NCI-H748 treated with DMSO at 0.1 percent for 48 hours (cell line): ENCODE data around the gene PYGM.

Experiments
- DNase-seq: peaks from one replicate; lab custom pipeline; 2025; lab: John Stamatoyannopoulos, UW

Gene PYGM

DNA sequence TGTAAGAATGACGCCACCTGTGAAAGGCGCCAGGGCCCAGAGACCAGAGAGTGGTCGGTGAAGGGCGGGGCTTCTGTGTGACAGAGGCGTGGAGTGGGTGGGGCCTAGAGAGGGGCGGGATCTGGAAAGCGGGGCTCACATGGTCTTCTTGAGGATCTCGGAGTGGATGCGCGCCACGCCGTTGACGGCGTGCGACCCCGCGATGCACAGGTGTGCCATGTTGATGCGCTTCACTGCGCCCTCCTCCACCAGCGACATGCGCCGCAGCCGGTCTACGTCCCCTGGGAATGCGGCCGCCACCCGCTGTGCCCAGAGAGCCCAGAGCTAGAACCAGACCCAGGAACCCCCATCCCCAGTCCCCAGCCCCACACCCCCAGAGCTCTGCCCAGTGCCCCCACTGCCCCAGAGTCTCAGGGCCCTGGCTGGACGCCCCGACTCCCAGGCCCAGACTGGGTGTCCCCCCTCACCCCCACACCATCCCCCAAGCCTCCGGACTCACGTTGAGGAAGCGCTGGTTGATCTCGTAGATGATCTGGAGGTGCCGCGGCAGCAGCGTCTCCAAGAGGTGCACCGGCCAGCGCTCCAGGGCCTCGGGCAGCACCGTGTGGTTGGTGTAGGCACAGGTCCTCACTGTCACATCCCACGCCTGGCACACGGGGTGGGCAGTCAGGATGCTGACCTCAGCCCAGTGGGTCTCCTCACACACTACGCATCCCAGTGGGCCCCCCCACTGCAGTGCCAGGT, 6.2 kb downstream of the PYGM start:
- DNase-seq: no peak

DNA sequence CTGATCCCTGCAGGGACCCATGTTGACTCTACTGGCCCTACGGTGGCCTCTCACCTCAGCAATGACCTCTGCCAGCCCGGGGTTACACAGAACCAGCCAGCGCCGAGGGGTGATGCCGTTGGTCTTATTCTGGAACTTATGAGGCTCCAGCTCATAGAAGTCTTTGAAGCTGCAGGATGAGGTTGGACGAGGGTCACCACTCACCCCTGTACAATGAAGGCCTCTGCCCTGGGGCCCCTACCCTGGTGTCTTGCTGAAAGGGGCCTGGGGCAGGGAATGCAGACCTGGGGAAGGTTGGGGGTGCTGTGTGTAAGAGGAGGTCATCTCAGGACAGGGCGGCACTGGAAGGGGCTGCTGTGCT, 6.8 kb downstream of the PYGM start:
- DNase-seq: no peak

DNA sequence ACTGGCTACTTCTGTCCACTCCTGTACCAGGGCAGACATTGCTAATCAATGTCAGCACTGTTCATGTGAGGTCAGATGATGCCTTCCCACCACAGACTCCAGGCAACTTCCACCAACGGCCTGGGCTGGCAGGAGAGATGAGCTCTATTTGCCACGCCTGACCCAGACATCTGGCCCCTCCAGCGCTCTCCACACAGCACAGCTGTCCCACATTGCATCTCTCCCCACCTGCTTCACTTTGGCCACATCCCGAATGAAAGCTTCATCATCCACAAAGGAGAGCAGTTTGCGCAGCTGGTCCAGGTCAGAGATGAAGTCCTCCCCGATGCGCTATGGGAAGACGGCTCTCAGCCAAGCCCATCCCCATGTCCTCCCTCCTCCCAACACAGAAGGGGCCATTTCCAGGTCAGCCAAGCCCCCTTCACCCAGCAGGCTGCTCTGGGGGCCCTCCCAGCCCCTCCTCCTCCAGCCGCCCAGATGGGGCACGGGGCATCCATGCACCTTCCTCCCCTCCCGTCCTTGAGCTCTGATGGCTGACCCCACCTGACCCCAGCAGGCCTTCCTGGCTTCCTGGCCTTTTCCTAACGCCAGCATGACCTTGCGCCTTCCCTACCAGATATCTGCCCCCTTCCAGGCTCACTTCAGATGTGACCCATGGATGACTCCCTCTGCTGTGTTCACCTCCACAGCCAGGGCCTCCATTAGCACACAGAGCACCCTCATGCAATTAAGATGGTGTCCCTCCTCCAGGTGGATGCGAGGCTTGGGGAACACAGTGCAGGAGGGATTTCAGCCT, 7.4 kb downstream of the PYGM start:
- no peak for DNase-seq

DNA sequence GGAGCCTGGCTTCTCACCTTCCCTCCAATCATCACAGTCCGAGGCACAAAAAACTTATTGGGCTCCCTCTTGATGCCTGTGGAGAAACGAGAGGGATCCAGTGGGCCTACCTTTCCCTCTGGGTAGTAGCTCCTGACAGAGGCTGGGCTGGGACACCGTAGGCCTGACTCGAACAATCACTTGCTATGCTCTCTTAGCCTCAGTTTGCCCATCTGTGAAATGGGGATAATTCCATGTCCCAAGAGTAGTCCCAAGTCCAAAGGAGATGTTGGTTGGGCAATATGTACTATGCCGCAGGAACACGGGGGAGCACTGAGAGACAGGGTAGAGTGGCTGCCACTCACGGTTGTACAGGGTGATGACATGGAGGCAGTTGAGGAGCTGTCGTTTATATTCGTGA, 8.2 kb downstream of the PYGM start:
- DNase-seq: no peak

DNA sequence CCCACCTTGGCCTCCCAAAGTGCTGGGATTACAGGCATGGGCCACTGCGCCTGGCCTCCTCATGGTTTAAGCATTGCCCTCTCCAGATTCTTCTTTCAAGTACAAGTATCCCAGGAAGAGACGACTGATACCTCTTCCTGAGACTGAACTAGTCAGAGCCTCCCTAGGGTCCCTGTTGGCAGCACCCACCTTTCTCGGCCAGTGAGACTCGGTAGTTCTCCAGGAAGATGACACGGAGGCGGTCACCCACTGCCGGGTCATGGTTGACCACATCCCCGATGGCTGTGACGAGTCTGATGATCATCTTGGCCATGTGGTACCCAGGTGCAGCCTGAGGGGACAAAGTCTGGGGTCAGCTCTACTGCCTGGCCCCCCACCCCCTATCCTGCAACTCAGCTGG, 8.6 kb downstream of the PYGM start:
- no peak for DNase-seq

DNA sequence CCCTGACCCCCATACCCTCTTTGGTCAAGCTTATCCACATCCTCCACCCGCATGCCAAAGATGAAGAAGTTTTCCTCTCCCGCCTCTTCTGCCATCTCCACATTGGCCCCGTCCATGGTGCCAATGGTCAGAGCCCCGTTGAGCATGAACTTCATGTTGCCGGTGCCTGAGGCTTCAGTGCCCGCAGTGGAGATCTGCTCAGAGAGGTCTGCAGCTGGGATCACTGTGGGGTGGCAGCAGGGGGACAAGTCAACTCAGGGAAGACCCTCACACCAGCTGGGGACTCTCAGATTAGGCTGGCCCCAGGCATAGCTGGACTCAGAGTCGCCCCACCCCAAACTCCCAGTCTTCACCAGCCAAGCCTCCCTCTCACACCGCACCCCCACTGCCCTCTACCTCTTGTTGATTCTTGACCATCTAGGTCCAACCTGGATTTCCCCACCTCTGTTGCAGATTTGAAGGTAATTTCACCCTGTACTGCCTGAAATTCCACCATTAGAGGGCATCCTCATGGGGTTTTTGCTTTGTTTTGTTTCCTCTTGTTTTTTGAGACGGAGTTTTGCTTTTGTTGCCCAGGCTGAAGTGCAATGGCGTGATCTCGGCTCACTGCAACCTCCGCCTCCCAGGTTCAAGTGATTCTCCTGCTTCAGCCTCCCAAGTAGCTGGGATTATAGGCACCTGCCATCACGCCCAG, 9.3 kb downstream of the PYGM start:
- DNase-seq: no peak

DNA sequence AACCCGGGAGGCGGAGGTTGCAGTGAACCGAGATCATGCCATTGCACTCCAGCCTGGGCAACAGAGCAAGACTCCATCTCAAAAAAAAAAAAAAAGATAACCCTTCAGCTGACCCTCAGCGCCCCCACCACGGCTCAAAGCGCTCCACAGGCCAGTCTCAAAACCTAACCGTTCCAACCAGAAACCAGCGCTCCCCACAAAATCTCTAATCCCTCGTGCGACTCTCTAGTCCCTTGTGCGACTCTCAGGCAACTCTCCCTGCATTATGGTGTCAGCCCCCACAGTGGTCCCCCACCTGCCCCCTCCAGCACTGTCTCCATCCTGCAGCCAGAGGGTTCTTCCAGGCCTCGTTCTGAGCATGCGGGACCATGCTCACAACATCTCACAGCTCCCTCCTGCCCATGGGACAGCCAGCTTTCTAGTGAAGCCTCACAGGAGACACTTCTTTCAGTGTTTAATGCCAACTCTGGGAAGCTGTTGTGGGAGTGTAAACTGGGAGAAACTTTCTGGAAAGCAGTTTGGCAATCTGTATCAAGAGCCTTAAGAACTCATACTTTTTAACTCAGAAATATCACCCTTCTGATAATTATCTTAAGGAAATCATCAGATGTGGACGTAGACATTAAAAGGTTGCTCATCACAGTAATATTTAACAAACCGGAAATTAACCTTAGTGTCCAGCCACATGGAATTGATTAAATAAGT, 11.7 kb downstream of the PYGM start:
- DNase-seq: no peak

DNA sequence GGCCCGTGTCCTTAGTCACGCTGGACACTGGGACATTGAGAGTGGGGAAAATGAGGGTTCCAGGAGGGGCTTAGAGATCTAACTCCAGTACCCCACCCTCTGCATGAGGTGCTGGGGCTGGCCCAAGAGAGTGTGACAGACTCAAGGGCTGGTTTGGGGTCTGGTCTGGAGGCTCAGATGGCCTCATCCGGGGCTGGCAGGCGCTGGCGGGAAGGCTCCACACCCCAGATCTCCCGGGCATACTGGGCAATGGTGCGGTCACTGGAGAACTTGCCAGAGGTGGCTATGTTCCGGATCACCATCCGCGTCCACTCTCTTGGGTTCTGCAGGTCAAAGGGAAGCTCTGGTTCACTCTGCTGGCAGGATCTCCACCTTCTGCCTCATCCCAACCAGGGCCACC, 13.3 kb downstream of the PYGM start:
- DNase-seq: no peak

DNA sequence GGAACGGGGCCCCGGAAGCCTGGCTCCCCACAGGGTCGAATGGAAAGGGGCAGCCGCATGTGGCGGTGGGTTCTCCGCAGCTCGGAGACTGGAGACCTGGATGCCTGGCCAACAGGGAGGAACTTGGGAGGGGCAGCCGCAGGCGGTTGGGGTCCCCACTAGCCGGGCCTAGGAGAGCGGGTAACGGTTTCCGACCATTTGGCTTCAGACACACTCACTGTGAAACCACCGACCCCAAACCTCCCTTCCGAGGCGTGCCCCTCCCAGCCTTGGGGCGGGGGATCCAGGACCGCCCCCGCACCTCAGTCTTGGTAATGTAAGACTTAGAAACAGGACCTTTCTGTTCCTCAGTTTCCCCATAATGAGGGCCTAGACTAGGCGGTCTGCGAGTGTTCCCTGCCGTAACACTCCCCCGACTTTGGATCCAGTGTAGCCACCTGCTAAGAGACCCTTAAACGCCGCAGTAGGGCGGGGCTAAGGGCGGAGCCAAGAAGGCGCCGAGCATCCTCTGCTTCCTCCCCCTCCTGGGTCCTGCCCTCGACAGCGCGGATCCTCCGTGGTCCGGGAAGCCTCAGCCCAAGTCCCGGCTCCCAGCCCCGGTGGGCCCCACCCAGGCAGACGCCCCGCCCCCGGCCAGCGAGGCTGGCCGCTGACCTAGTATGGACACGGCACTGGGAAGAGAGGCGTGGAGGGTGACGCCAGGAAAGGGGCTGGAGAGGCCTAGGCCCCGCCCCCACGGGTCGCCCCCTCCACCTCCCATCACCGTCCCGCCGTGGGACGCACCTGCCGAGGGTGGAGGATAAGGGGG, 14.0 kb downstream of the PYGM start:
- no peak for DNase-seq

DNA sequence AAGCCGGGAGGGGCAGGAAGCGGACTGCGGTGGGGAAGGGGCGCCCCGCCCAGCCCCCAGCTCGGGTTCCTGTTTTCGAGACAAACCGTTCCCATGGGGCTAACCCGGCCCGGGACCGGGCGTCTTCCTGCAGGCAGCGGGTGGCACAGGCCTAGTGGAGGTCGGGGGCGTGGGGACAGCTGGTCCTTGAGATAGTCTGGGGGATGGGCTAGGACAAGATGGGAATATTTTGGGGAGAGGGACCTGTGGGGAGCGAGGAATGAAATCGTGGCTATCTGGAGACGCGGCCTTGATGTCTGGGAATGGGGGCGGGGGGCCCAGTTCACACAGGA, 14.6 kb downstream of the PYGM start:
- DNase-seq: no peak

DNA sequence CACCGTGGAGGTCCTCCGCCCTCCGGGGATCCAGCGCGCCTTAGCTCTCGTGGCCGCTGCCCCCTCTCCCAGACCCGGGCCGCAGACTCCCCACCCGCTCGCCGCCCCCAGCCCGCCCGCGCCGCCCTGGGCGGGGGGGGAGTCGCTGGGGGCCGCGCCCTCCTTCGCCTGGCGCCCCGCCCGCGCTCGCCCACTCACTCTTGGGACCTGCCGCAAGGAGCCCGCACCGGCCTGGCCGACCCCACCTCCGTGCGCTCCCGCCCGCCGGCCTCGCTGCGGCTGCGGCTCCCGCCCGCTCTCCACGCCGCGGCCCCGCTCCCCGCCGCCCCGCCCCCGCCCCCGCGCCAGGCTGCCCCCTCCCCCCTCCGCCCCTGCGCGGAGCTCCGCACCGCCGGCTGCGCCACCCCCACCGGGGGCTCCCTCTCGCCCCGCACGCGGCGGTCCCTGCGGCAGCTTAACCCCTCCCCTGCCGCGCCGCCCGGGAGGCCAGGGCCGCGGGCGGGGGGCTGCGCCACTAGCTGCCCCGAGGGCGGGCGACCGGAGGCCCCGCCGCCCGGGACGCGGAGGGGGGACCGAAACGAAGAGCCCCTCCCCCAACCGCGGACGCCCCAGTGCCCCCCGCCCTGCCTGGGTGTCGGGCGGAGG, 15.1 kb downstream of the PYGM start:
- no peak for DNase-seq

DNA sequence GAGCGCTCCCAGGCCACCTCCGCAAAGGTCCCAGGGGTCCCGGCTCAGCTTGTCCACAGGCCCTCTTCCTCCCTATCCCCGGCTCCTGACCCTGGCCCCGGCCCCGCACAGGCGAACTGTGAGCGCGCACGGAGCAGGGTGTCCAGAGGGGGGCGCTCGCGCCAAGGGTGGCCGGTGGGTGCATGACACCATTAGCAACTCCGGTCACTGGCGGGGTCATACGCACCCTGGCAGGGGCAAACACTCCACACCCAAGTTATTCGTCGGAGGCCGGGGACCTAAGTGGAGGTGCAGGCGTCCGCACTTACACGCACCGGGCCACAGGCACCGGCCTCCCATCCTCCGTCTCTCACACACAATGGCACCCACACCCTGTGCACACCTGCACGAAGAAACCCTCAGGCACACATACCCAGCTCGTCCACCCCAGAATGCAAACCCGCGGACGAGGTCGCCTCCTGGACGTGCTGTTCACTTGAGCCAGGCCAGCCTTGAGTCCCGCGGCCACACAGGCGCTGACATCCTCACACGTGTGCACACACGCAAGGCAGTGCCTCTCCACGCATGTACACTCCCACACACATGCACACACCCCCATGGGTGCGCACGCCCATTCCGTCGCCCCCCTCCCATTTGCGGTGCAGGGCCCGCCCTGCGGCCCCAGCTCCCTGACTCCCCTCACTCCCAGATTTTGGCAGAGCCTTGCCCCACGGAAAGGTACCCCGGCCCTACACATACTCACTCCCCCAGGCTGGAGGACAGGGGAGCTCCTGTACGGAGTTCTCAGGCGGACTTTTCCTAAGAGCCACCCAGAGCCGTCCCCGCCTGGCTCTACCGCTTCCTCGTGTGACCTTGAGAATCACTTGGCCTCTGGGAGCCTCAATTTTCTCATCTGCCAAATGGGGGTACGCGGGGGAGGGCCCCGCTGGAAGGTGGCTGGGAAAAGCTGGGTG, 15.9 kb downstream of the PYGM start, which contains the start of gene RASGRP2:
TSS of gene RASGRP2 (minus strand) at position 552 of the 953 bp plus-strand sequence. CDS start 1,276 bp downstream, outside the sequence.
- peak; percentile 27 for DNase-seq

DNA sequence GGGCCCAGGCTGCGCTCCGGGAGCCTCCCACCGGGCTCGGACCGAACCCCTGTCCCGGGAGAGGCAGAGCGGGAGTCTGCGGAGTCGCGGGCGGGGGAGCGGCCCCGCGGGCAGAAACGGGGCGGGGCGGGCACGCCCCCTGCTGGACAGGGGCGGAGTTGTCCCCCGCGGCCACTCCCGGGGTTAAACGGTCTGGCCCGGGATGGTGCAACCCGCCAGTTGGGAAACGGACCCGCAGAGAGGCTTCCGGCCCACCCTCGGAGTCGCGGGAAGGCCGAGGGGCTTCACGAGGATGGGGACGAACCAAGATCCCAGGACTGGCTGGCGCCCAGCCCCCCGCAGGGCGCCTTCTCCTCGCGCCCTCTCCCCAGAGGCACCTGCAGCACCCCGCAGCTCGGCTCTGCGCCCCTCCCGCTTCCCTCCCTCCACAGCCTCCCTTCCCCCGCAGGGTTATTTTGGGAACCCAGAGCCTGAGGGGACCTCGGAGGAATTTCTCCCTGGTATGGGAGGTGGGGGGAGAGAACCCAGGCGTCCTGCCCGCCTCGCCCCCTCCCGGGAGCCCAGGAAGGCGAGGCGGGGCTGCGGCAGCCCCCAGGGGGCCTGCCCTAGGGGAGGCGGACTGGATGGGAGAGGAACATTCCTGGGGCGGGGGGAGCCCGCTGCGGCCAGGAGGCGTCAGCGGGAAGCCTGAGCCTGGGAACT, 16.7 kb downstream of the PYGM start:
- no peak for DNase-seq

DNA sequence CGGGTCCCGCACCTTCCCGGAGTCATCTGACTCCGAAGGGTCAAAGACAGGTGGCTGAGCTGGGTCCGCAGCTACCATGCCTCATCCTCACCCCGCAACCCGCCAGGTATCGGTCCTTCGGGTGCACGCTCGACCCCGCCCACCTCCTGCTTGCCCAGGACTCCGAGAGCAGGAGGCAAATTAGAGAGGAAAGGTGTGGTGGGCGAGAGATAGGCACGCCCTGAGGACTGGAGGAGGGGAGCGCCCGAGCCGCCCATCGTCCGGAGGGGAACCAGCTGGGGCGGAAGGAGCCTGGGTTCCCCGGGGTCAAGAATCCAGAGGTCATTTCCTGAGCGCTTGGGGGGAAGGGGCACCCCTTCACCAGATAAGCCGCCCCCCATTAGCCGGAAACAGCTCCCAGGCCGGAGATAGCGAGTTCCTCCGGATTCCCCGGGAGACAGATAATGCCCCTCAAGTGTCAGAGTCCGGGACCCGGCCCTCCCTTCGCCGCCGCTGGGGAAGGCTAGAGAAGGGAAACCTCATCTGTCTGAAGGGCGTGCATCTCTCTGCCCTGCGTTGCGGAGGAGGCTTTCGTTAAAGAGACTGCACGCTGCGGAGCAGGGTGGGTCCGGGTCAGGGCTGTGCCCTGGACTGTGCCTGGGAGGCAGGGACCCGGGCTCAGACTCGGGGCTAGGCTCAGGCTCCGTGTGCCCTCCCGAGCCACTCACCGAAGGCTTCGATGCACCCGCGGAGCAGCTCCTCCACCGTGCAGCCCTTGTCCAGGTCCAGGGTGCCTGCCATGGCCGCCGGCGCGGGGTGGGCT, 17.5 kb downstream of the PYGM start:
- DNase-seq: no peak

DNA sequence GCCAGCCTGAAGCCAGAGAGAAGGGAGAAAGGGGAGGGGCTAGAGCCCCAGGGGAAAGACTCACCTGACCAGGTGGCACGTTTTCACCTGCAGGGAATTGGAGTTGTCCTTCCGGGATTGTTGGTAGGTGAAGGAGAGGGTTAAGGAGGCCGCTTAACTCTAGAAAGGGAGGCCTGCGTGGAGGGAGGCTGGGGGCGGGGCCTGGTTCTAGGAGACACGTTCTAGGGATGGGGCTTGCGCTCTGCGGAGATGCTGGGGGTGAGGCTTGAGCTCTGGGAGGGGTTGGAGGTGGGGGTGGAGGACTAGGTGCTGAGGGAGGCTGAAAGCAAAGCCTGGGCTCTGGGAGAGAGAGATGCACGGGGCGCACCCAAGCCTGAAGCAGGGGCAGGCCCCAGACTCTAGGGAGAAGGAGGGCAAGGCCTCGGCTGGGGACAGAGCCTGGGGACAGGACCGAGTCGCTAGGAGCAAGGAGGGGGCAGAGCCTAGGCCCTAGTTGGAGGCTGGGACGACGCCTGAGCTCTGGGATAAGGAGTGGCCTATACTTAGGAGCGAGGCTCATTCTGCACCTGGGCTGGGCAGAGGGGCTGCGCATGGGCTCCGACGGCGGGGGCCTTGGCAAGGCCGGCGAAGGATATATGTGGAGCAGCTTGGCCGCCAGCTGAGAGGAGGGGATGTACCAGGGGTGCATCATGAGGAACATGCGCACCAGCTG, 18.2 kb downstream of the PYGM start:
- no peak for DNase-seq

DNA sequence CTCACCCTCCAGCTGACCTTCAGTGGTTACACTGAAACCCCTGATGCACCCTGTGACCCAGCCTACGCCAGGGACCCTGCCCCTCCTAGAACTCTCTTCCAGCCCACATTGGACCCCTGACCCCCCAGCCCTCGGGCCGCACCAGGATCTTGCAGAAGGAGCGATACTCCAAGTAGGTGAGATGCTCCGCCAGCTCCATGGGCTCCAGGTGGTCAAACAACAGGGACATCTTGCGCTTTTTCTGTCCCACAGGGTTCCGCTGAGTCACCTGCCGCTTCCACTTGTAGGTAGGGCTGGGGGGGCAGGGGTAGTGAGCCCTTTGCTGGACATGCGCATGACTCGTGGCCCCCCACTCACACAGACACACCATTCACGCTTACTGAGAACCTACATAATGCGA, 19.9 kb downstream of the PYGM start:
- DNase-seq: no peak

DNA sequence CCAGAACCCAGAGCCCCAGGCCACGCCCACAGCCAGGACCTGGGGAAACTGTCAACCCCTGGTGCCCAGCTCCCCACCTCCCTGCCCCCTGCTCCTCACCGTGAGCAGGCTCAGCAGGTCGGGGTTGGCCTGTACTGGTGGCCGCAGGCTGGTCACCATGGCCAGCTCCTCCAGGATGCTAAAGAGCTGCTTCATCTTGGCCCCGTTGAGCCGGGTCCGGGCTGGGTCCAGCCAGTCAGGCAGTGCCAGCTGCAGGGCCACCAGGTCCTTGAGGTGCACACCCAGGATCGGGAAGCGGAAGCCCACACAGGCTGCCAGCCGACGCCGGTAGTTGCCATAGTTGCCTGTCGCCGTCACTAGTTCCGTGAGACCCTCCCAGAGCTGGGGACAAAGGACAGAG, 23.1 kb downstream of the PYGM start:
- DNase-seq: no peak

DNA sequence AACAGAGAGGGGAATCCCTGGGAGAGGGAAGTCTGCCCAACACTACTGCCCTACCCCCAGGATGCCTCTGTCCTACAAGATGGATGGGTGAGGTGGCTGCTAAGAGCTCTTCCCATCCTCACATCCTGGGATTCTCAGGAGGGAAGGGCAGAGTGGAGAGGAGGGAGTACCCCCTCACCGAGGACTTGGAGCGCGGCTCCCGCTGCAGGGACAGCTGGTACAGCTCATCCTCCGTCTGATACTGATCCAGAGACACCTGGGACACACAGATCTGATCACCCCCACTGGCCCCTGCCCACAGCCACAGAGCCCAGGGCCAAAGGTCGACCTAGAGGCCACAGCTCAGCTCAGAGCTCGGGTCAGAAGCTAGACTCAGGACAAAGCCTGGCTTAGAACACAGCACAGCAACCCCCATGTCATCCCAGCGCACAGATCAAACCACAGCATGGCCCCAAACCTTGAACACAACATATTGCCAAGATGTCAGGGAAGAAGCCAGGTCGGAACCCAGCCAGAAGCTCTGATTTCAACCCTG, 24.0 kb downstream of the PYGM start:
- DNase-seq: no peak
